ENCODE results near the gene ATXN7. TPM values are rescaled to one million over a fixed set of nuclear protein-coding genes. Genes with fewer than 3 reads are reported as not detected.

Gene ATXN7
- total RNA-seq, 1 donor from 2014 or later, result 26.4 TPM

GRCh38 chr3:63972987-63973386 lies 109.3 kb downstream of the ATXN7 start:
- intact Hi-C loops (cut with DNase I), result no loop called here

DNA sequence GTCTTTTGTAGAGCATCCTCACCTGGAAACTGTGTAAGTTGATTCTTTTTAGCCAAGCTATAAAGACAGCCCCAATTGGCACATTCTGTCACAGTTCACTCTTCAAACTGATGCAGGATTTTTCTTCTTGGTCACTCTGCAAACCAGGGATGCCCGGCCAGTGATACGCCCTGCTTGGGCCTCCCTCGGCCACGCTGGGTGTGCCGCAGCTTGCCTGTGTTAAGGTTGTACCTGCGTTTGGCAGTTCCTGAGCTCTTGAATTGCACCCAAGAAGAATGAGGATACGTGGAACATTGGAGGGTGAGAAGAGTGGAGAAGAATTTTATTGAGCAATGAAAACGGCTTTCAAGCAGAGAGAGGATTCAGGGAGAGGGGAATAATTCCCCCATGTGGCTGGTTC lies 109.7 kb downstream of the ATXN7 start:
- no peak for DNase-seq (ENCODE audit: low spot score)
- intact Hi-C loops (cut with DNase I), result no loop called here

More at GRCh38 chr3:63972987-63973386, 109.3 kb downstream of the ATXN7 start:
- no peak for DNase-seq (ENCODE audit: low spot score)

DNA sequence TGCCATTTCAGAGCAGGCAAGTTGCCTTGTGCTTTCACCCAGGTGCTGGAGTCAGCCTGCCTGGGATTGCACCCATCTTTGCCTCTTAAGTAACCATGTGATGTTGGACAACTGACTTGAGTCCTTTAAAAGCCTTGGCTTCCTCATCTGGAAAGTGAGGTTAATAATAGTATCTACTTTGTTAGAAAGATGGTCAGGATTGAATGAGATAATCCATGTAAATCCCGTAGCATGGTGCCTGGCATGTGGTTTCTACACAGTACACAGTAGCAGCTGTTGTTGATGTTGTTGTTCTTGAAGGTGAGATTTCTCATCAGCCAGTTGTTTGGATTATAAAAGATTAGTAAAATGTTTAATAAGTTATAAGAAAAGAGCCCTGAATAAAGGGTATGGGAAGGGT lies 110.8 kb downstream of the ATXN7 start:
- DNase-seq (ENCODE audit: low spot score), result no peak
- intact Hi-C loops (cut with DNase I), result no loop called here

GRCh38 chr3:63975723-63976122 lies 112.1 kb downstream of the ATXN7 start:
- intact Hi-C loops (cut with DNase I), result no loop called here
- DNase-seq (ENCODE audit: low spot score), result no peak

DNA sequence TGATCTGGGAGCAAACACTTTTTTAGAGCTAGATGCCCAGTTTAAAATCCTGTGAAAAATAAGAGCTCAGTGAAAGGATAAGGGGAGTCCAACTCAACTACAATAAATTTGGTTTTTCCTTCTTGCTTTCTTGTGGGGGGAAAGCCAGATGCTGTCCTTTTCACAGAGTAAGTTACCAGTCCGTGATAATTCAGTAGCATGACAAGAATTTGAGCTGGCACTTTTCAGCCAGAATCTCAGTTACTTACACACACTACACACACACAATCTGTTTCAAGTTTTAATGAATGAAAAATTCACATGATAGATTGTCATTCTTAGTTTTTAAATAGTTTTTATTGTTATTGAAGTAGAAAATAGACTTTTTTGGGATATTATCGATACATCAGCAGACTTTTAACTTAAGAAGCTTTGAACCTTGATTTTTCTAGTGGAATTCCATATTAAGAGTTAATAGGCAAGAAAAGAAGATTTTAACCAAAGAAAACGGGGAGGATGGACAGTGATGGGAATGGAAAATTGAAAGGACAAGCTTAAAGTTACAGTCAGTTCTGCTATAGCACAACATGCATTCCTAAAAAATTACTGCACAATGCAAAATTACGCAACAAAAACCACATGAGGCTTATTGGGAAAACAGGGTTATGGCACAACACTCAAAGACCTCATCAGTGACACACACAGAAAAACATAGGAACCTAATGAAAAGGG lies 112.6 kb downstream of the ATXN7 start:
- no peak for DNase-seq (ENCODE audit: low spot score)
- intact Hi-C loops (cut with DNase I), result no loop called here

- intact Hi-C loops (cut with DNase I), result no loop called here
- DNase-seq (ENCODE audit: low spot score), result no peak
Measured at GRCh38 chr3:63976872-63977200, 113.2 kb downstream of the ATXN7 start.

GRCh38 chr3:63977893-63978292 lies 114.2 kb downstream of the ATXN7 start:
- intact Hi-C loops (cut with DNase I), result no loop called here

GRCh38 chr3:63979093-63979885 lies 115.6 kb downstream of the ATXN7 start:
- no peak for DNase-seq (ENCODE audit: low spot score)
- intact Hi-C loops (cut with DNase I), result no loop called here

More at GRCh38 chr3:63977893-63978292, 114.2 kb downstream of the ATXN7 start:
- DNase-seq (ENCODE audit: low spot score), result no peak

- DNase-seq (ENCODE audit: low spot score), result no peak
- intact Hi-C loops (cut with DNase I), result no loop called here
Measured at GRCh38 chr3:63980019-63980418, 116.4 kb downstream of the ATXN7 start.

DNA sequence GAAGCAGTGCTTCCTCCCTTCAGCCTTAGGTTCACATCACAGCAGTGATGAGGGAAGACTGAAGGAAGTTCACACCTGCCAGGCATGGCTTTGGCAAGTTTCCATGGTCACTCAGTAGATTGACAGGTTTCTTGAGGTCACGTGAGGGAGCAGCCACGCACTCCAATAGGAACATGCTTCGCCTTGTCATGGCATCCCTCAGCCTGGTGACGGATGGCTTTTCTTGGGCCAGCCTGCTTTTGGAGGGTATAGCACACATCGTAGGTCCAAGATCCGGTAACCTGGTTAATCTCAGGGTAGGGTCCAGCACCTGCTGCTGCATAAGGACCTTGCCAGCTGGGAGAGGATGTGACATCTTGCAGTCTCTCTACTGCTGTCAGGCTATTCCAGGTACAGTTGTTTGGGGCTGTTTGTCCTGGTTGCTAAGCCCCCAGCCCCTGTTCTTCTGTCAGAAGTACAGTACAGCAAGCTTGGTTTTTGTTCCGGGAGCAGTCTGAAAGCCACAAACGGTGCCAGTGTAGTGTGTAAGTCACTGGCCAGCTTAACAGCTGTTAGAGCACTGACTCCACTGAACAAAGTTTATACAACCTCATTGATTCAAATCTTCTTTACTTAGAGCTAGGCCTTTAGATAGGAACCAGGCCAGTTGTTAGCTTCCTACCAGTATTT lies 117.3 kb downstream of the ATXN7 start:
- no peak for DNase-seq (ENCODE audit: low spot score)
- intact Hi-C loops (cut with DNase I), result no loop called here

- no peak for DNase-seq (ENCODE audit: low spot score)
- intact Hi-C loops (cut with DNase I), result no loop called here
Measured at GRCh38 chr3:63981980-63982379, 118.3 kb downstream of the ATXN7 start.

DNA sequence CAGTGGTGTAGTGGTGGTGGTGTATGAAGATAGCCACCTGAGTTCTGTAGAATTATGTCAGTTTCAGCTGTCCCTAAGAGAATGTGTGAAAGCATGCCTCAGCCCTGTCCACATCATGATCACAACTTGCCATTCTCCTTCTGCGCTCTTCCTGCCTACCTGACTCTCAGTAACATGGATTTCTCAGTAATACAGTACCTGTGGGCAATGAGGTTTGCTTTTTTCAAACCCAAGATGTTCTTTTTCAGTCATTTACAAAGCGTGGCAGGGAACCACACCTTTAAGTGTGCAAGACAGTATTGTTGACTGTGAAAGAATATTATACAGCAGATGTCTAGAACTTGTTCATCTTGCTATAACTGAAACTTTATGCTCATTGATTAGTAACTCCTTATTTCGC lies 120.7 kb downstream of the ATXN7 start:
- no peak for DNase-seq (ENCODE audit: low spot score)
- intact Hi-C loops (cut with DNase I), result no loop called here

GRCh38 chr3:63986146-63986545 lies 122.5 kb downstream of the ATXN7 start:
- no peak for DNase-seq (ENCODE audit: low spot score)

GRCh38 chr3:63986831-63987230 lies 123.2 kb downstream of the ATXN7 start:
- intact Hi-C loops (cut with DNase I), result no loop called here
- no peak for DNase-seq (ENCODE audit: low spot score)

More at GRCh38 chr3:63986146-63986545, 122.5 kb downstream of the ATXN7 start:
- intact Hi-C loops (cut with DNase I), result no loop called here

- intact Hi-C loops (cut with DNase I), result no loop called here
- no peak for DNase-seq (ENCODE audit: low spot score)
Measured at GRCh38 chr3:63988943-63989342, 125.3 kb downstream of the ATXN7 start.

- no peak for DNase-seq (ENCODE audit: low spot score)
- intact Hi-C loops (cut with DNase I), result loop anchor here (5.0 kb wide), 1 partner anchor 78 kb away; the partner anchor contains the start of gene SCAANT1
Measured at GRCh38 chr3:63990204-63990603, 126.5 kb downstream of the ATXN7 start.

- intact Hi-C loops (cut with DNase I), result loop anchor here (5.0 kb wide), 1 partner anchor 78 kb away; the partner anchor contains the start of gene SCAANT1
- no peak for DNase-seq (ENCODE audit: low spot score)
Measured at GRCh38 chr3:63990733-63991132, 127.1 kb downstream of the ATXN7 start.

- intact Hi-C loops (cut with DNase I), result loop anchor here (2.0 to 5.0 kb wide), 2 partner anchors 27 to 79 kb away; partner anchors contain the start of gene SCAANT1
- DNase-seq (ENCODE audit: low spot score), result no peak
Measured at GRCh38 chr3:63991666-63992065, 128.0 kb downstream of the ATXN7 start.

- no peak for DNase-seq (ENCODE audit: low spot score)
- intact Hi-C loops (cut with DNase I), result loop anchor here (2.0 to 5.0 kb wide), 2 partner anchors 28 to 80 kb away; partner anchors contain the start of gene SCAANT1
Measured at GRCh38 chr3:63992516-63993209, 129.0 kb downstream of the ATXN7 start.
